ENCODE data around the gene ZCCHC14.
"Not testable (repeated sequence)": the region's sequence is repeated elsewhere in the genome, so short reads cannot be mapped to it uniquely, and the experiment has no call there.

The ZCCHC14 gene

GRCh38 chr16:87388818-87389134 is 104.0 kb downstream of the ZCCHC14 start:
- H3K4me3 ChIP-seq (ENCODE audit: low read depth, low read length): no peak overlapping the region
- TF ChIP-seq CTCF (IDR thresholded peaks at IDR 0.05; ENCODE audit: low read depth, low read length, missing control alignments): no peak
- in situ Hi-C loops (cut with HindIII; ENCODE audit: low sequenced_read_pairs): no loop called here
- no peak for DNase-seq (ENCODE audit: low read depth)

- no peak for TF ChIP-seq CTCF (IDR thresholded peaks at IDR 0.05; ENCODE audit: low read depth, low read length, missing control alignments)
- H3K4me3 ChIP-seq (ENCODE audit: low read depth, low read length): no peak overlapping the region
- in situ Hi-C loops (cut with HindIII; ENCODE audit: low sequenced_read_pairs): no loop called here
Observed at GRCh38 chr16:87387942-87388817, 104.6 kb downstream of the ZCCHC14 start.

DNA sequence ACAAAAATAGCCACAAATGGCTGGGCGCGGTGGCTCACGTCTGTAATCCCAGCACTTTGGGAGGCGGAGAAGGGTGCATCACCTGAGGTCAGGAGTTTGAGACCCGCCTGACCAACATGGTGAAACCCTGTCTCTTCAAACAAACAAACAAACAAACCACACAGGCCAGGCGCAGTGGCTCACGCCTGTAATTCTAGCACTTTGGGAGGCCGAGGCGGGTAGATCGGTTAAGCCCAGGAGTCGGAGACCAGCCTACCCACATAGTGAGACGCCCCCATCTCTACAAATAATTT is 108.0 kb downstream of the ZCCHC14 start:
- DNase-seq (ENCODE audit: low read depth); in situ Hi-C loops (cut with HindIII; ENCODE audit: low sequenced_read_pairs): not testable (repeated sequence)
- peak overlapping the region; percentile 68 for H3K4me3 ChIP-seq (ENCODE audit: low read depth, low read length)

More at GRCh38 chr16:87387942-87388817, 104.6 kb downstream of the ZCCHC14 start:
- peak; percentile 91 for DNase-seq (ENCODE audit: low read depth)

- no peak for DNase-seq (ENCODE audit: low read depth)
- in situ Hi-C loops (cut with HindIII; ENCODE audit: low sequenced_read_pairs): no loop called here
- peak overlapping the region; percentile 68 for H3K4me3 ChIP-seq (ENCODE audit: low read depth, low read length)
- TF ChIP-seq CTCF (IDR thresholded peaks at IDR 0.05; ENCODE audit: low read depth, low read length, missing control alignments): no peak
Observed at GRCh38 chr16:87384162-87384874, 108.5 kb downstream of the ZCCHC14 start.

DNA sequence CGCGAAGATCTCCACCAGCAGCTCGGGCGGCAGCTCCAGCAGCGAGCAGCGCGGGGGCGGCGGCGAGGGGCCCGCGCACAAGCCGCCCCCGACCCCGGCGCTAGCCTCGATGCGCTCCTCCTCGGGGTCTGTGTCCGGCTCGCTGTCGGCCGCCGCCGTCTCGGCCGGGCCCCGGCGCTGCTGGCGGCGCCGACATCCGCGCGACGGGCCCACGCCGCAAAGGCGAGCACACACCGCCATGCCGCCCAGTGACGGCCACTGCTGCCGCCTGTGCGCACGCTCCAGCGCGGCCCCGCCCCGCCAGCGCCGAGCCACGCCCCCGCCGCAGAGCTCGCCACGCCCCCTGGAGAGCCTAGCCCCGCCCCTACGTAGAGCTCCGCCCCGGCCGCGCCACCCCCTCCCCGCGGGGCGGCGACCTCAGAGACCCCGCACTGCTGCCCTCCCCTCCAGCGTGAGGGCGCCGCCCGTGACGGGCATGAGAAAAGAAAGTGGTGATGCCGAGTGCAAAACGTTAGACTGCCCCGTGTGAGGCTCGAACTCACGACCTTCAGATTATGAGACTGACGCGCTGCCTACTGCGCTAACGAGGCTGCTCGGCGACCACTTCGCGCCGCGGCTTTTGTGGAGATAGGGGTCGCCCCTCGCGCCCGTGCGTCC is 109.2 kb downstream of the ZCCHC14 start, which contains the start of gene FBXO31:
Gene FBXO31 (minus strand): TSS at position 272 of the 657 bp plus-strand sequence. CDS start 32 bp downstream, at position 240.
- TF ChIP-seq CTCF (IDR thresholded peaks at IDR 0.05; ENCODE audit: low read depth, low read length, missing control alignments): no peak
- DNase-seq (ENCODE audit: low read depth): peak; percentile 70
- peak within 1 kb of the TSS; percentile 68 for H3K4me3 ChIP-seq (ENCODE audit: low read depth, low read length)
- in situ Hi-C loops (cut with HindIII; ENCODE audit: low sequenced_read_pairs): no loop called here

DNA sequence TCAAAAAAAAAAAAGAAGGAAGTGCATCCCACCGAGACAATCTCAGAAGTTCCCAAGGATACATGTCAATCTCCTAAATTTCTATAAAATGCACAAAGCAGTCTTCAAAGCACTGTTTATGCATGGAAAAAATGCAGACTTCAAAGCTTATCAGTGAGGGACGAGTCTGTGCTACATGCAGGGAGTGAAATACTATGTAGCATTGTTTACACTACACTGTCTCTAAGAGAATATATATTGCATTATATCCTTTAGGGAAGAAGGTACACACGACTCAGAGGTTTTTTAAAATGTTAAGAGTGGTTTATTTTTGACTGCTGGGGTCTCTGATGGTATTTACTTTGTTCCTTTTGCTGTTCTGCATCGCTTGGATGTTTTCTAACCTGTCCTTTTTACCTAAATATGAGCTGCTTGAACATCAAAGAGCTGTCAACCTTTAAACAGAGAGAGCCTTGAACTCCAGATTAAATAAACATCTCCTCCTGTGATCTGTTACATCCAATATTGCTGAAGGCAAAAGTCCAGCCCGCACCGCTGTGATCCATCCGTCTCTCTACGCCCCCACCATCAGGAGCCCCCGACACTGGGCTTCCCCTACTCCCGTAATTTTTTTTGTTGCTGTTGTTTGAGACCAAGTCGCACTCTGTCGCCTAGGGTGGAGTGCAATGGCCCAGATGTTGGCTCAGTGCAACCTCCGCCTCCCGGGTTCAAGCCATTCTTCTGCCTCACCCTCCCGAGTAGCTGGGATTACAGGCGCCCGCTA is 110.6 kb downstream of the ZCCHC14 start:
- no peak for DNase-seq (ENCODE audit: low read depth)
- TF ChIP-seq CTCF (IDR thresholded peaks at IDR 0.05; ENCODE audit: low read depth, low read length, missing control alignments): no peak
- peak overlapping the region; percentile 68 for H3K4me3 ChIP-seq (ENCODE audit: low read depth, low read length)
- in situ Hi-C loops (cut with HindIII; ENCODE audit: low sequenced_read_pairs): no loop called here
